Mesendoderm (in vitro differentiated cells): Measurements from ENCODE around the gene OR51V1. TPM values are rescaled to one million over a fixed set of nuclear protein-coding genes. Genes with fewer than 3 reads are reported as not detected.
"Not testable (repeated sequence)": the region's sequence is repeated elsewhere in the genome, so short reads cannot be mapped to it uniquely, and the experiment has no call there.

Source experiments
- DNase-seq: peaks from one replicate; pipeline ENCODE4 v3.0.0; 2013
- H2AK5ac ChIP-seq: 2 replicates; pipeline ENCODE4 v1.6.1; 2013; ENCODE audit warnings: low read length, inconsistent platforms
- H2BK120ac ChIP-seq: 2 replicates; pipeline ENCODE4 v1.6.1; 2013; ENCODE audit warnings: low read depth, mild to moderate bottlenecking, low read length, moderate library complexity, mixed read lengths
- H2BK15ac ChIP-seq: replicated peaks from 2 replicates; pipeline ENCODE4 v1.6.1; 2013; ENCODE audit warnings: low read depth, mild to moderate bottlenecking, moderate library complexity
- H2BK5ac ChIP-seq: 2 replicates; pipeline ENCODE4 v1.6.1; 2013; ENCODE audit warnings: low read length, inconsistent platforms
- H3K18ac ChIP-seq: 2 replicates; pipeline ENCODE4 v1.6.1; 2013; ENCODE audit warnings: mild to moderate bottlenecking, low read length, mixed read lengths
- H3K23ac ChIP-seq: one replicate; pipeline ENCODE4 v1.6.1; 2013; ENCODE audit warnings: low read length
- H3K27ac ChIP-seq: 2 replicates; pipeline ENCODE4 v1.5.1; 2013; ENCODE audit warnings: low read depth, mild to moderate bottlenecking, inconsistent platforms, low read length, moderate library complexity
- H3K27me3 ChIP-seq: 2 replicates; pipeline ENCODE4 v1.6.1; 2013; ENCODE audit warnings: low read length, control low read depth, mild to moderate bottlenecking, inconsistent platforms; ENCODE audit not compliant: insufficient read depth, poor library complexity
- H3K36me3 ChIP-seq: 2 replicates; pipeline ENCODE4 v1.6.1; 2013; ENCODE audit warnings: low read length, inconsistent platforms; ENCODE audit not compliant: control insufficient read depth, insufficient read depth
- H3K4ac ChIP-seq: one replicate; pipeline ENCODE4 v1.6.1; 2013; ENCODE audit warnings: low read depth, mild to moderate bottlenecking, low read length, moderate library complexity
- H3K4me1 ChIP-seq: 2 replicates; pipeline ENCODE4 v1.6.1; 2013; ENCODE audit warnings: low read depth, low read length, inconsistent platforms; ENCODE audit not compliant: control insufficient read depth
- H3K4me2 ChIP-seq: 2 replicates; pipeline ENCODE4 v1.6.1; 2013; ENCODE audit warnings: low read length
- H3K4me3 ChIP-seq: 2 replicates; pipeline ENCODE4 v1.5.1; 2013; ENCODE audit warnings: mild to moderate bottlenecking, low read length
- H3K56ac ChIP-seq: one replicate; pipeline ENCODE4 v1.6.1; 2013; ENCODE audit warnings: low read length
- H3K79me1 ChIP-seq: 2 replicates; pipeline ENCODE4 v1.6.1; 2013; ENCODE audit warnings: low read length, inconsistent platforms
- H3K79me2 ChIP-seq: 2 replicates; pipeline ENCODE4 v1.6.1; 2013; ENCODE audit warnings: mild to moderate bottlenecking, low read length; ENCODE audit not compliant: control insufficient read depth, insufficient read depth
- H3K9ac ChIP-seq: 2 replicates; pipeline ENCODE4 v1.6.1; 2013; ENCODE audit warnings: low read length, inconsistent platforms
- H4K5ac ChIP-seq: one replicate; pipeline ENCODE4 v1.6.1; 2013; ENCODE audit warnings: low read length
- H4K8ac ChIP-seq: one replicate; pipeline ENCODE4 v1.6.1; 2013; ENCODE audit warnings: low read depth, mild to moderate bottlenecking, control low read depth, low read length, moderate library complexity
- WGBS: extraction: QIAGEN DNeasy Blood & Tissue Kit; methylation state at CpG from one replicate; pipeline ENCODE4 v1.1.7; 2013; ENCODE audit warnings: low lambda C conversion rate, missing lambda C conversion rate; ENCODE audit not compliant: insufficient coverage; ENCODE audit errors: extremely low coverage; 5-methylcytosine and 5-hydroxymethylcytosine counted together
- polyA plus RNA-seq, 2 experiments: library from polyadenylated mRNA; stranded (reverse); fragments of 200-250 nt; gene quantifications; one replicate each; pipeline ENCODE4 v1.2.3, GENCODE V29; 2013

Gene OR51V1
- polyA plus RNA-seq (2013, experiment 1 of 2), result not detected
- polyA plus RNA-seq (2013, experiment 2 of 2), result not detected

- Histone ChIP-seq H3K4me1 (no peaks in the 10 kb centered on the region), H3K4me3 (no peak within 1 kb of the TSS), H3K23ac (no peak within 1 kb of the TSS), H3K27me3 (no peaks in the 10 kb centered on the region), H2BK15ac (no peak within 1 kb of the TSS), H4K5ac (no peak within 1 kb of the TSS), H3K36me3 (no peaks in the 10 kb centered on the region), H3K4me2 (no peak within 1 kb of the TSS), H3K9ac (no peak within 1 kb of the TSS), H2AK5ac (no peak within 1 kb of the TSS), H3K79me1 (no peaks in the 10 kb centered on the region), H4K8ac (no peak within 1 kb of the TSS), H3K56ac (no peak within 1 kb of the TSS), H3K4ac (no peak within 1 kb of the TSS), H3K18ac (no peak within 1 kb of the TSS), H2BK120ac (no peak within 1 kb of the TSS), H3K79me2 (no peaks in the 10 kb centered on the region), H2BK5ac (no peak within 1 kb of the TSS), H3K27ac (no peak within 1 kb of the TSS)
- no peak for DNase-seq
- WGBS, result no CpG with 5 or more reads among the region's 1 CpG
Observed at GRCh38 chr11:5200582-5200981, at the start of gene OR51V1. OR51V1 (minus strand) TSS chr11:5200682; CDS start chr11:5200682, 0 bp downstream.

- not testable (repeated sequence) for H3K79me1 ChIP-seq, H3K36me3 ChIP-seq, H3K79me2 ChIP-seq, H2AK5ac ChIP-seq, H2BK15ac ChIP-seq, H2BK120ac ChIP-seq, H3K4ac ChIP-seq, H2BK5ac ChIP-seq, H3K4me3 ChIP-seq, DNase-seq, H3K23ac ChIP-seq, H3K27me3 ChIP-seq, H3K4me2 ChIP-seq, H3K4me1 ChIP-seq, H4K8ac ChIP-seq, H4K5ac ChIP-seq, H3K56ac ChIP-seq, H3K27ac ChIP-seq, H3K18ac ChIP-seq, H3K9ac ChIP-seq
- no CpG with 5 or more reads among the region's 9 CpGs for WGBS
Observed at GRCh38 chr11:5249807-5250396, 49.4 kb upstream of the OR51V1 start, which contains the start of gene HBG1. HBG1 (minus strand) TSS chr11:5249857; CDS start chr11:5249804, 53 bp downstream.

GRCh38 chr11:5248498-5248897, 48.0 kb upstream of the OR51V1 start:
- H3K27ac ChIP-seq, H3K79me1 ChIP-seq, H3K79me2 ChIP-seq, H2AK5ac ChIP-seq, H3K18ac ChIP-seq, H4K8ac ChIP-seq, H3K4ac ChIP-seq, H2BK120ac ChIP-seq, H3K4me1 ChIP-seq, H3K9ac ChIP-seq, H3K4me2 ChIP-seq, DNase-seq, H2BK5ac ChIP-seq, H3K4me3 ChIP-seq, H3K27me3 ChIP-seq, H3K56ac ChIP-seq, H2BK15ac ChIP-seq, H4K5ac ChIP-seq, H3K23ac ChIP-seq, H3K36me3 ChIP-seq: not testable (repeated sequence)
- WGBS, result no CpG with 5 or more reads among the region's 7 CpGs

GRCh38 chr11:5247472-5248192, 47.1 kb upstream of the OR51V1 start:
- no peaks in the 10 kb centered on the region for H3K4me1 ChIP-seq
- H2BK15ac ChIP-seq, result no peak overlapping the region
- H2BK5ac ChIP-seq, result no peak overlapping the region
- no peak overlapping the region for H4K5ac ChIP-seq
- H3K23ac ChIP-seq, result no peak overlapping the region
- no peak overlapping the region for H2BK120ac ChIP-seq
- H3K9ac ChIP-seq, result no peak overlapping the region
- no peak overlapping the region for H2AK5ac ChIP-seq
- no peak overlapping the region for H3K56ac ChIP-seq
- no peak overlapping the region for H3K4me3 ChIP-seq
- no peak overlapping the region for H3K4me2 ChIP-seq
- no peak overlapping the region for H3K18ac ChIP-seq
- no peak overlapping the region for H3K4ac ChIP-seq
- no peaks in the 10 kb centered on the region for H3K79me1 ChIP-seq
- no peaks in the 10 kb centered on the region for H3K36me3 ChIP-seq
- H3K27me3 ChIP-seq, result no peaks in the 10 kb centered on the region
- H3K27ac ChIP-seq, result no peak overlapping the region
- WGBS, result no CpG with 5 or more reads among the region's 3 CpGs
- no peaks in the 10 kb centered on the region for H3K79me2 ChIP-seq
- no peak overlapping the region for H4K8ac ChIP-seq
- no peak for DNase-seq

- Histone ChIP-seq H3K4me1 (no peaks in the 10 kb centered on the region), H4K5ac (no peak overlapping the region), H3K79me1 (no peaks in the 10 kb centered on the region), H2BK15ac (no peak overlapping the region), H4K8ac (no peak overlapping the region), H3K18ac (no peak overlapping the region), H3K23ac (no peak overlapping the region), H3K27me3 (no peaks in the 10 kb centered on the region), H2BK5ac (no peak overlapping the region), H3K27ac (no peak overlapping the region), H3K36me3 (no peaks in the 10 kb centered on the region), H2BK120ac (no peak overlapping the region), H3K56ac (no peak overlapping the region), H3K9ac (no peak overlapping the region), H2AK5ac (no peak overlapping the region), H3K4me3 (no peak overlapping the region), H3K4me2 (no peak overlapping the region), H3K4ac (no peak overlapping the region), H3K79me2 (no peaks in the 10 kb centered on the region)
- WGBS, result no CpG with 5 or more reads among the region's 6 CpGs
- peak; percentile 10 for DNase-seq
Observed at GRCh38 chr11:5246772-5247471, 46.4 kb upstream of the OR51V1 start.
